ENCODE data around the gene TAF12.

DNA sequence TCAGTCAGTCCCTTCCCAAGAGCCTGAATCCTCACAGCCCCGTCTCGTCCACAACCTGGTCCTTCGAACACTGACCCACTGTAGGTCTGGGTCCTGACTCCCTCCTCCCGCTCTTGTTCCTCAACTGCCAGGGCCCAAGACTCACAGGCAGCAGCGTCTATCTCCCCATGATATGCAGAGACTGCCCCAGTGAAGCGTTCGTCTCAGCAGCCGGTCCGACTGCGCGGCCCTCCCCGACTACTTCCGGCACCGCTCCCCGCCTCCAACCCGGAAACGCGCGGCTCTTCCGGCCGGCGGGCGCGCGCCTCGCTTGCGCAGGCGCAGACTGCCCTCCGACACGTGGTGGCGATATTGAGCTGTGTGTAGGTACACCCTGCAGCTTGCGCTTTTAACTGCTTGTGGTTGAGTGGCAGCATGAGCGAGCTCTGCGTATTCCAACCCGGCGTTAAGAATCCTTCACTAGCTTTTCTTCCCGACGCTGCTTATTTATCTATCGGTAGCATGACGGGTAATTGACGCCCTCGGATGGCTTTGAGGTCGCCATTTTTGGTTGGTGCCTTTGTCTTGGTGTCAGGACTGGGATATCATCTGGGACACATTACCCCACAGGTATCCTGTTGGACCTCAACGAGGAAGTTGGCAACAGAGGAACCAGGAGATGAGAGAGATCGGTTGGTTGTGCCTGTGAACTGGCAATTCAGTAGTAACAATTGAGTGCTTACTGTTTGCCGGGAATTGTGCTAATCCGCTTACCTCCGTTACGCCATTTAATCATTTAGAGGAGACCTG, at the start of gene TAF12:
- TF ChIP-seq CTCF (IDR thresholded peaks at IDR 0.05) = peak in 2 of 3 experiments; percentile 39 to 44
- TF ChIP-seq POLR2AphosphoS5 (IDR thresholded peaks at IDR 0.05; ENCODE audit: insufficient read depth in 1 of 2, low read depth in 1 of 2) = peak; percentile 98
